ENCODE measurements around the gene KRTAP5-3.

Gene KRTAP5-3

DNA sequence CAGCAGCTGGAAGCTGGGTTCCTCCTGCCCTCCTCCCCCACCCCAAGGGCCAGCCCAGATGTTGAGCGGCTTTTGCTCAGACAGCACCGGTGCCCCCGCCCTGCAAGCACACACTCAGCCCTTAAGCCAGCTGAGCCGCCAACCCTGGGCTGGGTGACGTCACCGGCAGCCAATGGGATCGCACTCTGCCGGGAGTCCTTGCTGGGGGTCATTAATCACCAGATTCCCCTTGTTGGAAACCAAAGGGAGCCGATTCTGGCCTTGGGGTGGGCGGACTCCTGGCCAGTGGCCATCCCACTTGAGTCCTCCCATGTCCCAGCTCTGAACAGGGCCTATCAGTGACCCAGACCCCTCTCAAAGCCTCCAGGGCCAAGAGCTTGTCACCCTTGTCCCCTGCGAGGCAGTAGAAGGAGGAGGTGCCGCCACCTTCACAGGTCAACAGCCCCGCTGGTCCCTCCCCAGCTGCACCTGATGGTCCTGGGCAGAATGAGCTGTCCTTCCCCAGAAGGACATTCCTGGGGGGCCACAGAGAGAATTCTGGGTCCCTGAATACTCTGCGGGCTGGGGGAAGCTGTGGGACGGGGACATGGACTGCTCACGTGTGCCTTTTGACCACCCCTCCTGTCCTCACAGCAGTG lies 43.6 kb downstream of the KRTAP5-3 start:
- H3K27ac ChIP-seq, result no peak overlapping the region
- no peak for TF ChIP-seq ZFX (IDR thresholded peaks at IDR 0.05)
- TF ChIP-seq, protein P1, sequence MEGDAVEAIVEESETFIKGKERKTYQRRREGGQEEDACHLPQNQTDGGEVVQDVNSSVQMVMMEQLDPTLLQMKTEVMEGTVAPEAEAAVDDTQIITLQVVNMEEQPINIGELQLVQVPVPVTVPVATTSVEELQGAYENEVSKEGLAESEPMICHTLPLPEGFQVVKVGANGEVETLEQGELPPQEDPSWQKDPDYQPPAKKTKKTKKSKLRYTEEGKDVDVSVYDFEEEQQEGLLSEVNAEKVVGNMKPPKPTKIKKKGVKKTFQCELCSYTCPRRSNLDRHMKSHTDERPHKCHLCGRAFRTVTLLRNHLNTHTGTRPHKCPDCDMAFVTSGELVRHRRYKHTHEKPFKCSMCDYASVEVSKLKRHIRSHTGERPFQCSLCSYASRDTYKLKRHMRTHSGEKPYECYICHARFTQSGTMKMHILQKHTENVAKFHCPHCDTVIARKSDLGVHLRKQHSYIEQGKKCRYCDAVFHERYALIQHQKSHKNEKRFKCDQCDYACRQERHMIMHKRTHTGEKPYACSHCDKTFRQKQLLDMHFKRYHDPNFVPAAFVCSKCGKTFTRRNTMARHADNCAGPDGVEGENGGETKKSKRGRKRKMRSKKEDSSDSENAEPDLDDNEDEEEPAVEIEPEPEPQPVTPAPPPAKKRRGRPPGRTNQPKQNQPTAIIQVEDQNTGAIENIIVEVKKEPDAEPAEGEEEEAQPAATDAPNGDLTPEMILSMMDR (conservative IDR thresholded peaks at IDR 0.05), result no peak

DNA sequence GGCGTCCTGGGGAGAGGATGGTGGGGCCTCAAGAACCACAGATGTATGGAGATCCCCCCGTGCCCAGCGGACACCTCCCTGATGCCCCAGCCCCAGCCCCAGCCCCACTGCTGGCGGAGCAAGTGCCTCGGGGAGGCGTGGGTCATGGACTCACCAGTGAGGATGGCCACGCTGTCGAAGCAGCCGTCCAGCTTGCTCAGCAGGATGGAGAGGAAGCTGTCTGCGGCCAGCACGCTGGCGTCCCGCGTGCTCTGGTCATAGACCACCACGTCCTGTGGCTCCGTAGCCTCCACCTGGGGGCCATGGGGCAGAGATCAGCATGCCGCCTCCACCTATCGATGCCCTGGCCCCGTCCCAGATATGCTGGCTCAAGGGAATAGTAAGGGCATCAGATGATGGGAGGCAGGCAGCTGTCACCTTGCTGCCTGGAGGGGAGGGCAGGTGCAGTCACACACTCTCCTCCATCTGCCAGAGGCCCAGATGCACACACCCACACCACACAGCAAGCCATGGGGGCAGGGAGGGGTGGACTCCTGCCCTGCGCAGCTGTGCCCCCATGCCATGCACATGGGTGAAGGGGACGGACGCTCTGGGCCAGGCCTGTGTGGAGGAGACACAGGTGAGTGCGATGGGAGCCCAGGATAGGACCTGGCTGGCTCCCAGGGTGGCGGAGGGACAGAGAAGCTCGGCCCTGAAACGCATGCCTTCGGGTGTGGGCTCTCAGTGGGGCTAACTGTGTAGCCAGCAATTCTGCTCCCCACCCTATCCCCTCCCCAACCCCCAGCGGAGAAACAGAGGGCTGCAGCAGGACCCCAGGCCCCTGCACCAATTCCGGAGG lies 44.3 kb downstream of the KRTAP5-3 start:
- no peak overlapping the region for H3K27ac ChIP-seq
- TF ChIP-seq, protein P1 (conservative IDR thresholded peaks at IDR 0.05), result no peak
- no peak for TF ChIP-seq ZFX (IDR thresholded peaks at IDR 0.05)

DNA sequence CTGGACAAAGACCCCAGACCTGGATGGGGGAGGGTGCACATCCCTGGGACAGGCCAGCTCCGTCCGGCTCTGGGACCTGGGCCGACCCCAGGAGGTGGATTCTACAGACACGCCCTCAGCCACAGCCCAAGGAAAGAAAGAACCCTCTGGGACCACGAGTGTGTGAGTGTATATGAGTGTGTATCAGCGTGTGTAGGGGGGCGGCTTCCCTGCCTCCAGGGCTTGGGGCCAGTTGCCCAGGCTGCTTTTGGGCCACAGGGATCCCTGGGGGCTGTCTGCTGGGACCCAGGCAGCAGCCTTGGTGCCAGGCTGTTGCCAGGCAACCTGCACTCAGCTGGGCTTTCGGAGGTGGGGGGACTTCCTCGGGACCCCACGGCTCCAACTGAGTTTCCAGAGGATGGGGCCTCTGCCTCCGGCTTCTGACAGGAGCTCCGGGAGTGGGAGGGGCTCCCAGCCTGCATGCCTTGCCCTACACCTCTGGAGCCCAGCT lies 45.1 kb downstream of the KRTAP5-3 start:
- TF ChIP-seq, protein P1 (conservative IDR thresholded peaks at IDR 0.05), result no peak
- no peak for TF ChIP-seq ZFX (IDR thresholded peaks at IDR 0.05)
- no peak overlapping the region for H3K27ac ChIP-seq

DNA sequence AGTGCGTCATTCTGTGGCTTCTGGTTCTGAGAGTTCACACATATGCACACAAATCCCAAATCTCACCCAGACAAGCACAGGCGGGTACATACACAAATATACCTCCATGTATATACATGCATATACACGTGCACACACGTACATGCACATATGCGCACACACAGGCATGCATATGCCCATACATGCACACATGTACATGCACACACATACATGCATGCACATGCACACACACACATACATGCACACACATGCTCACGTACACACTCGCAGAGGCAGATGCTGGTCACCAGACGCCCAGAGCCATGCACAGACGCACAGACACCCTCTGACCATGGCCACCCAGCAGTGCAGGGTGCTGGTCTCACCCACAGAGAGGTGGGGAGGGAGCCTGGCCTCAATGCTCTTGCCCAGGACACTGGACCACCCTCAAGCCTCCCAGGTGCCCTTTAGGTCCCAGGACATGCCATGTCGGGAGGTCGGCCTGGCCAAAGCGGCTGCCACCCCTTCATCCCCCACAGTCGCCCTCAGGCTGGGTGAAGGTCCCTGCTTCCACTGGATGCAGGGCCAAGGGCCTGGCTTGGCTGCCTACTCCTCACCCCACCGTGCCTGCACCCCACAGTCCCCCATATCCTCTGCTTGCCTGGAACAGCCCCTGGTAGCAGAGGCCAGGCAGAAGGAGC lies 45.7 kb downstream of the KRTAP5-3 start:
- no peak for TF ChIP-seq ZFX (IDR thresholded peaks at IDR 0.05)
- TF ChIP-seq, protein P1 (conservative IDR thresholded peaks at IDR 0.05), result no peak
- H3K27ac ChIP-seq, result no peak overlapping the region

DNA sequence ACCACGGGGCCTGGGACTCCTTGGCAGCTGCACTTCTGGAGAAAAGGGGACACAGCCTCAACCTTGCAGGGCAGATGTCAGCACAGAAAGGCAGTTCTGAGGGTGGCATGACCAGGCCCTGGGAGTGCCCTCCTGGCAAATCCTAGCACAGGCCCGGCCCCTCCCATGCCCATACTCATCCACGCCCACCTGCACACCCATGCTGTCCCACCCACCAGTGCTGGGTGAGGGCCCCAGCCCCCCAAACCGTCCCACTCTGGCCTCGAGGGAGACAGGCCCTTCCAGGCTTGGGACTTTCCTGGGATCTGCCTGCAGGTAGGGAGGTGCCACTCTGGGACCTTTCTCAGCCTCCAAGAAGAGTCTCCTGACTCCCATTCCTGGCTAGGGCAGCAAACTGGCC lies 46.3 kb downstream of the KRTAP5-3 start:
- TF ChIP-seq ZFX (IDR thresholded peaks at IDR 0.05), result no peak
- TF ChIP-seq, protein P1 (conservative IDR thresholded peaks at IDR 0.05), result no peak
- H3K27ac ChIP-seq, result no peak overlapping the region

DNA sequence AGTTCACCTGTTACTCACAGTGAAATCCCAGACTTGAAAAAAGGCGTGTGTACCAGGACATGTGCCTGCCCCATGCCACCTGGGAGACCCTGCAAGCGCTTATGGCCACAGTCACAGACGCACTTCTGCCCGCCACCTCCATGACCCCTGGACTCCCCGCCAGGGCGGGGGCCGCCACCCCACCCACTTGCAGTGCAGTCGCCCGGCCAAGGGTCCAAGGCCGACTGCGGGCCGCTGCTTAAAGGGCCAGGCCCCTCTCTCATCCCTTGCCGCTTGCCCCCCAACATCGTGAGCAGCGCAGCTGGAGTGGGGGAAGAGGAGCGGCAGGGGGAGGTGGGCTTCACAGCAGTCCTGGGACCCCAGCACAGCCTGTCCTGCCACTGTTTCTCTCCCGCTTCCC lies 47.0 kb downstream of the KRTAP5-3 start:
- TF ChIP-seq, protein P1 (conservative IDR thresholded peaks at IDR 0.05), result no peak
- TF ChIP-seq ZFX (IDR thresholded peaks at IDR 0.05), result no peak
- H3K27ac ChIP-seq, result no peak overlapping the region
